ENCODE measurements around the gene ZNF180.
"Not testable (repeated sequence)": the region's sequence is repeated elsewhere in the genome, so short reads cannot be mapped to it uniquely, and the experiment has no call there.

ZNF180 gene

GRCh38 chr19:44496711-44497110, 3.6 kb downstream of the ZNF180 start:
- no peak for DNase-seq

DNA sequence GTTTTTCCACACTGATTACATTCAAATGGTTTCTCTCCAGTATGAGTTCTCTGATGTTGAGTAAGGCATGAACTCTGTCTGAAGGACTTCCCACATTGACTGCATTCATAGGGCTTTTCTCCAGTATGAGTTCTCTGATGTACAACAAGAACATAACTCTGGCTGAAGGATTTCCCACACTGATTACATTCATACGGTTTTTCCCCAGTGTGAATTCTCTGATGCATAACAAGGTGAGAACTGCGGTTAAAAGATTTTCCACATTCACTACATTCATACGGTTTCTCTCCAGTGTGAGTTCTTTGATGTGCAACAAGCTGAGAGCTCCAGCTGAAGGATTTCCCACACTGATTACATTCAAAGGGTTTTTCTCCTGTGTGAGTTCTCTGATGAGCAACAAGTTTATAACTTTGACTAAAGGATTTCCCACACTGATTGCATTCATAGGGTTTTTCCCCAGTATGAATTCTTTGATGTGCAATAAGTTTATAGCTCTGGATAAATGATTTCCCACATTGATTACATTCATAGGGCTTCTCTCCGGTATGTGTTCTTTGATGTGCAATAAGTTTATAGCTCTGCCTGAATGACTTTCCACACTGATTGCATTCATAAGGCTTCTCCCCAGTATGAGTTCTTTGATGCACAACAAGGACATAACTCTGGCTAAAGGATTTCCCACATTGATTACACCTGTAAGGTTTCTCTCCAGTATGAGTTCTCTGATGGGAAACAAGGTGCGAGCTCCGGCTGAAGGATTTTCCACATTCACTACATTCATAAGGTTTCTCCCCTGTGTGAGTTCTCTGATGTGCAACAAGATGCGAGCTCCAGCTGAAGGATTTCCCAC, 23.5 kb downstream of the ZNF180 start:
- DNase-seq = no peak

GRCh38 chr19:44468730-44469129, 31.6 kb downstream of the ZNF180 start:
- not testable (repeated sequence) for DNase-seq

DNA sequence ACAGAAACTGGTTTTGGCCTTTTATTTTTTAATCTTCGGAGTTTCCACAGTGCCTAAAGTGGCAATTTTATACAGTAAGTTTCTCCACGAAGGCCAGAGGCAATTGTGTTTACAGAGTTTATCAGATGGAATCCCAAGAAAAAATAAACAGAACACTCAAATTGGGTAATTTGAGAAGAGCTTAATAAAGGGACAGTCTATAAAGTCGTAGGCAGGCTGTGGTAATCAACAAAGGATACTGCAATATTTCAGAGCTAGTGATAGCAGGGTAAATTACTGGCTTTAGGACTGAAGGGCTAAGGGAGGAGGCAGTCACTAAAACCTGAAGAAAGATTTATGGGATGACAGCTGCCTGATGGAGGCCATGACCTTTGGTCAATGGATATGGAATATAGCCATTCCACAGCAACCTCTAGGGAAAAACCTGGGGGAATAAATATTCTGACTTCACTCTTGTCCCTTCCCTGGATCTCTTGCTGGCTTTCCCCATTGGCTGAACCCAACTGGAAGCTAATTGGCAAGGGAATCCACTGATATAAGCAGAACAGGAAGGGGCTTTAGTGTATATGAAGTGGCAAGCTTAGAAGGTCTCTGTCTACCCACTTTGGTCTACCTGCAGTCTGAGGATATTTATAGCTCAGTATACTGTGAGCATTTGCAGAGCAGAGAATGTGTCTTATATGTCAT, 37.6 kb downstream of the ZNF180 start:
- not testable (repeated sequence) for DNase-seq

DNA sequence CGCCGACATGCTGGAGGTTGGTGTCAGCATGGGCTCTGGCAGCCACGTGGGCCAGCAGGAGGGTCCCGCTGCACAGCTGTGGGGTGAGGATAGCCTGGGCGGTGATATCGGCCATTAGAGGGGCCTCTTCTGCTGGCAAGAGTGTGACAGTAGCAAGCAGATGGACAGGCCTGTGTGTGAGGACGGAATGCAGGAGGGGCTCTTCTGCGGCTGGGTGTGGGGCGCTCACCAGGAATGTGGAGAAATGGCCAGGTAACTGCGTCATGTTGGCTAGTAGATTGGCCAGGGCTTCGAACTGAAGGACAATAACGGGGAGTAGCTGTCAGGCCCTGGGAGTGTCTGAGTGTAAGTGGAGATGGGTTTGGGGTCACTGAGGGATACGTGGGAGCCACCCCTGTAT, 44.3 kb downstream of the ZNF180 start:
- DNase-seq = not testable (repeated sequence)

DNA sequence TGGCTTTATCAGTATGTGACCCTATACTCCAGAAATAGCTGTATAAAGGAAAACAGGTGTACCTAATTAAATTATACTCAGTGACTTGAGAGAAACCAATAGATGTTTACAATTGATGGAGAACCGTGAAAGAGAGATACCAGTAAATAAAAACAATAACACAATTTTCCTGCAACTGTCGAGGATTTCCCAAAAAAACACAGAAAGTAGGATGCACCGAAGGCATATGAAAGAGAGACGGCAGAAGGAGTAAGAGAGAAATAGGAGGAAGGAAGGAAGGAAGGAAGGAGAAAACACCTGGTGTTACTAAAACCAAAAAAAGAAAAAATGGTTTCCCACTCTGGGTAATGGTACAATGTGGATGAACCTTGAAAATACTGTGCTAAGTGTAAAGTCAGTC, 45.2 kb downstream of the ZNF180 start:
- DNase-seq = no peak

GRCh38 chr19:44452367-44452766, 48.0 kb downstream of the ZNF180 start:
- DNase-seq = no peak

DNA sequence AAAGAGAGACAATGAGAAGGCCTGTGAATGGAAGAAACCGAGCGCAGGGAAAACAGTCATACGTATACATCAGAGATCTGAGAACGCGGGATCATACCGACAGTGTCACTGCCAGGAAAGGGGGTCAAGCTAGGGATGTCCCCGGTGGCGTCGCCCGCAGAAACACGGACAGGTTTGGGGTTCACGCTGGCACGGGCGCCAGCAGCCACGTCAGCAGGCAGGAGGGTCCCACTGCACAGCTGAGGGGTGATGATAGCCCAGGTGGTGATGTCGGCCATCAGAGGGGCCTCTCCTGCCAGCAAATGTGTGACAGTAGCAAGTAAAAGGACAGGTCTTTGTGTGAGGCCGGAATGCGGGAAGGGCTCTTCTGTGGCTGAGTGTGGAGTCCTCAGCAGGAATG, 48.6 kb downstream of the ZNF180 start:
- no peak for DNase-seq

DNA sequence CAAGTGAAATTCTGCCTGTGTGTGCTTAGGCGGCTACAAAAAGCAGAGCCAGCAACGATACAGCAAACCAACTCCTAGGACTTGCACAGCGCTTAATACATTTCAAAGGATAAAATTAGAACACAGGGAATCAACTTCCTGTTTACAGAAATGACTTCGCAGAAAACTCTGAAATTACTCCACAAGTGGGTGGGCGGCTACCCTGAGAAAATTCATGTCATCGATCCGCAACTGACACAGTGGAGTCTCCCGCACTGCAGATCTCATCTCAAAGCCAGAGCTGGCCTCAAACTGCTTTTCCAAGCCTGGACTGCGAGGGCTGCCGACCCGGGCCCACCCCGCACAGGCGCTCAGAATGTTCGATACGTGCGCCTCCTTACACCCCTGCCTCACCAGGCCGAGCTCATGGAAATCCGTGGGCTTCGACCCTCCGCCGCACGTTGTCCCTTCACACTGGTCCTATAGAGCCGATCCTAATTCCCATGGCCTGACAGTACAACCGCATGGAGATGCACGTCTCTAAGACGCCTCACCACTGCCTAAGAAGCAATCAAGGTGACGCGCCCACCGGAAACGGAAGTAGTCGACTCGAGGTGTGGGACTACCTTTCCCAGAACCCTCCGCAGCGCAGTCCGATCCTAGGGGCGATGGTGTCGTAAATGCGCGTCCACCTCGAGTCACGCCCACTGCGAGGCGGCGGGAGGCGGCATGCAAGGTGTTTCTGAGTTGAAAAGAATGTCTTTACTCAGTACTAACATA, 52.2 kb downstream of the ZNF180 start, which contains the start of gene ZNF229:
TSS of gene ZNF229 (minus strand) at position 557 of the 759 bp plus-strand sequence. CDS start 5,625 bp downstream, outside the sequence.
- DNase-seq = peak; percentile 88

- DNase-seq = no peak
Observed at GRCh38 chr19:44438441-44438840, 61.9 kb downstream of the ZNF180 start.

DNA sequence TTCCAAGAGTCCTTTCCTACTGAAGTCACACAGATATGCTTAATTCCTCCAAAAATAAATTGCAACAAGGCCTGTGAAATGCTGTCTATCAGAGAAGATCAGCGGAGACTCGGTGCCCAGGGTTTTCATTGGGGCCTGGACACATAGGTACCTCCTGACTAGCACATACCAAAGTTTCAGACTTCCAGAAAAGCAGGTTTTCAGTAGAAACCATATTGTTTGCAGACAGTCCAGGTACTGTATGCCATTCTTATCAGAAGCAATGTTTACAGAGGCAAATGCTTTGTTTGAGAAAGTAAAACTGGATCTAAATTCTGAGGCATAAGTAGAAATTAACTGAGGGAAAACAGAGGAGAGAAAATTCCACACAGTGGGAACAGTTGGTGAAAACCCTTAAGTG, 64.9 kb downstream of the ZNF180 start:
- no peak for DNase-seq

GRCh38 chr19:44430956-44431355, 69.4 kb downstream of the ZNF180 start:
- DNase-seq = no peak
